ENCODE results near the gene GORAB. TPM values are rescaled to one million over a fixed set of nuclear protein-coding genes. Genes with fewer than 3 reads are reported as not detected.
A peak's percentile ranks its signal among the peaks of the same experiment; 100 is the strongest.

The GORAB gene
- total RNA-seq, 1 donor from 2014 or later: 19.4 TPM

- TF ChIP-seq, protein P1, sequence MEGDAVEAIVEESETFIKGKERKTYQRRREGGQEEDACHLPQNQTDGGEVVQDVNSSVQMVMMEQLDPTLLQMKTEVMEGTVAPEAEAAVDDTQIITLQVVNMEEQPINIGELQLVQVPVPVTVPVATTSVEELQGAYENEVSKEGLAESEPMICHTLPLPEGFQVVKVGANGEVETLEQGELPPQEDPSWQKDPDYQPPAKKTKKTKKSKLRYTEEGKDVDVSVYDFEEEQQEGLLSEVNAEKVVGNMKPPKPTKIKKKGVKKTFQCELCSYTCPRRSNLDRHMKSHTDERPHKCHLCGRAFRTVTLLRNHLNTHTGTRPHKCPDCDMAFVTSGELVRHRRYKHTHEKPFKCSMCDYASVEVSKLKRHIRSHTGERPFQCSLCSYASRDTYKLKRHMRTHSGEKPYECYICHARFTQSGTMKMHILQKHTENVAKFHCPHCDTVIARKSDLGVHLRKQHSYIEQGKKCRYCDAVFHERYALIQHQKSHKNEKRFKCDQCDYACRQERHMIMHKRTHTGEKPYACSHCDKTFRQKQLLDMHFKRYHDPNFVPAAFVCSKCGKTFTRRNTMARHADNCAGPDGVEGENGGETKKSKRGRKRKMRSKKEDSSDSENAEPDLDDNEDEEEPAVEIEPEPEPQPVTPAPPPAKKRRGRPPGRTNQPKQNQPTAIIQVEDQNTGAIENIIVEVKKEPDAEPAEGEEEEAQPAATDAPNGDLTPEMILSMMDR (conservative IDR thresholded peaks at IDR 0.05): no peak
- Mint-ChIP-seq H3K36me3 (peaks cover 35% of the 10 kb centered on the region), H3K27me3 (no peaks in the 10 kb centered on the region), H3K9me3 (peaks cover 8% of the 10 kb centered on the region), H3K4me1 (ENCODE audit: unreplicated experiment) (peaks cover 27% of the 10 kb centered on the region), H3K4me3 (no peak overlapping the region), H3K27ac (no peak overlapping the region)
- no peak for DNase-seq (ENCODE audit: extremely low spot score, unreplicated experiment)
Measured at GRCh38 chr1:170555370-170555769, 23.4 kb downstream of the GORAB start.

DNA sequence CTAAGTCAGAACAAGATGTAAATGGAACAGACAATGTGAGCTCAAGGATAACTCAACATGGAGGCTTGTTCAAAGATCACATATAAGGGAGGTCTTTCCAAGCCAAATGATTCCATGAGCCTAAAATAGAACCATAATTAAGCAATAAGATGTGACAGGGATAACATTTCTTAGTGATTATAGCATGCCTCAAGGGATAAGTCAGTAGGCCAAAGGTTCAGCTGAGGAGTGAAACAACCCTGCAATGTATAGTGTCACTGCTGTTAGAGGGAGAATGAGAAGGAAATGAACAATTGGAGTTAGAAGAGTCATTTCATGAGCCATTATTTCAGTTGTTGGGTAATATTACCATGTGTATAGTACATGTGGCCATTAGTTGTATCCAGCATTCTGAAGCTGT, 25.0 kb downstream of the GORAB start:
- peaks cover 8% of the 10 kb centered on the region for H3K9me3 Mint-ChIP-seq
- H3K36me3 Mint-ChIP-seq: peaks cover 22% of the 10 kb centered on the region
- H3K27ac Mint-ChIP-seq: no peak overlapping the region
- DNase-seq (ENCODE audit: extremely low spot score, unreplicated experiment): no peak
- TF ChIP-seq, protein P1 (conservative IDR thresholded peaks at IDR 0.05): no peak
- no peak overlapping the region for H3K4me3 Mint-ChIP-seq
- H3K27me3 Mint-ChIP-seq: no peaks in the 10 kb centered on the region
- H3K4me1 Mint-ChIP-seq (ENCODE audit: unreplicated experiment): peaks cover 27% of the 10 kb centered on the region

GRCh38 chr1:170558731-170559130, 26.8 kb downstream of the GORAB start:
- TF ChIP-seq, protein P1 (conservative IDR thresholded peaks at IDR 0.05): no peak
- no peaks in the 10 kb centered on the region for H3K27me3 Mint-ChIP-seq
- H3K27ac Mint-ChIP-seq: peak overlapping the region; percentile 48
- H3K36me3 Mint-ChIP-seq: peaks cover 15% of the 10 kb centered on the region
- no peak for DNase-seq (ENCODE audit: extremely low spot score, unreplicated experiment)
- peaks cover 8% of the 10 kb centered on the region for H3K9me3 Mint-ChIP-seq
- no peak overlapping the region for H3K4me3 Mint-ChIP-seq
- peaks cover 43% of the 10 kb centered on the region for H3K4me1 Mint-ChIP-seq (ENCODE audit: unreplicated experiment)

- peaks cover 15% of the 10 kb centered on the region for H3K36me3 Mint-ChIP-seq
- no peak overlapping the region for H3K27ac Mint-ChIP-seq
- peaks cover 8% of the 10 kb centered on the region for H3K9me3 Mint-ChIP-seq
- no peaks in the 10 kb centered on the region for H3K27me3 Mint-ChIP-seq
- no peak for DNase-seq (ENCODE audit: extremely low spot score, unreplicated experiment)
- peaks cover 47% of the 10 kb centered on the region for H3K4me1 Mint-ChIP-seq (ENCODE audit: unreplicated experiment)
- no peak overlapping the region for H3K4me3 Mint-ChIP-seq
- TF ChIP-seq, protein P1 (conservative IDR thresholded peaks at IDR 0.05): no peak
Measured at GRCh38 chr1:170559166-170559565, 27.2 kb downstream of the GORAB start.

DNA sequence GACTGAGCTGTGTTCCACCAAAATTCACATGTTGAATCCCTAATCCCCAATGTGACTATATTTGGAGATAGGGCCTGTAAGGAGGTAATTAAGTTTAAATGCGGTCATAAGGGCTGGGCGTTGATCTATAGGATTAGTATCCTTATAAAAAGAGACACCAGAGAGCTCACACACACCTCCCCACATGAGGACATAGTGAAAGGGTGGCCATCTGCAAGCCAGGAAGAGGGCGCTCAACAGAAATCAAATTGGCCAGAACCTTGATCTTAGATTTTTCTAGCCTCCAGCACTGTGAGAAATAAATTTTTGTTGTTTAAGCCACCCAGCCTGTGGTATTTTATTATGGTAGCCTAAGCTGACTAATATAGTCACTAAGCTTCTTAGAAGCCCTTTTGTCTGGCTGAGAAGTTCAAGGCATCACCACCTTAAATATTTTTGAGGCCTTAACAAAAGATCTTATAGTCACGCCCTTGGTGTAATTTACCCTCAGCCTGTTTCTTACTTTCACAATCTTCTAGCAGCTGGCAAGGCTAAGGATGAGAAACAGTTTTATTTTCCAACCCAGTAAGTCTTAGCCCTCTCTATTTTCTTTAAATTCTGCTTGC, 28.8 kb downstream of the GORAB start:
- H3K9me3 Mint-ChIP-seq: peaks cover 8% of the 10 kb centered on the region
- no peaks in the 10 kb centered on the region for H3K27me3 Mint-ChIP-seq
- H3K36me3 Mint-ChIP-seq: peaks cover 10% of the 10 kb centered on the region
- TF ChIP-seq, protein P1 (conservative IDR thresholded peaks at IDR 0.05): no peak
- DNase-seq (ENCODE audit: extremely low spot score, unreplicated experiment): no peak
- no peak overlapping the region for H3K27ac Mint-ChIP-seq
- H3K4me1 Mint-ChIP-seq (ENCODE audit: unreplicated experiment): peaks cover 40% of the 10 kb centered on the region
- H3K4me3 Mint-ChIP-seq: no peak overlapping the region

Data from type B pancreatic cell (in vitro differentiated cells).